HG02840 (cell line): Measurements from ENCODE around the gene PTPRJ.
"Not testable (repeated sequence)": the region's sequence is repeated elsewhere in the genome, so short reads cannot be mapped to it uniquely, and the experiment has no call there.

Experiments
- ATAC-seq: cut with Tn5 transposase; IDR thresholded peaks from one replicate; pipeline ENCODE4 v1.9.1; 2021; ENCODE audit warnings: mild to moderate bottlenecking, moderate library complexity, moderate number of reproducible peaks; ENCODE audit not compliant: unreplicated experiment, low FRiP score

Gene PTPRJ

GRCh38 chr11:47980088-47980906 lies at the start of gene PTPRJ:
Gene PTPRJ (plus strand): TSS chr11:47980559. CDS start chr11:47980913, 354 bp downstream.
- no peak for ATAC-seq

- ATAC-seq: no peak
Measured at GRCh38 chr11:47932544-47932943, 47.8 kb upstream of the PTPRJ start.

GRCh38 chr11:47933797-47934196 lies 46.6 kb upstream of the PTPRJ start:
- not testable (repeated sequence) for ATAC-seq

- ATAC-seq: no peak
Measured at GRCh38 chr11:47938791-47939560, 41.4 kb upstream of the PTPRJ start.

GRCh38 chr11:47940904-47941649 lies 39.3 kb upstream of the PTPRJ start:
- ATAC-seq: no peak

- no peak for ATAC-seq
Measured at GRCh38 chr11:47941907-47942558, 38.3 kb upstream of the PTPRJ start.

- no peak for ATAC-seq
Measured at GRCh38 chr11:47943721-47944586, 36.4 kb upstream of the PTPRJ start.

GRCh38 chr11:47944632-47945031 lies 35.7 kb upstream of the PTPRJ start:
- ATAC-seq: no peak

- ATAC-seq: no peak
Measured at GRCh38 chr11:47946682-47947559, 33.4 kb upstream of the PTPRJ start.

- ATAC-seq: no peak
Measured at GRCh38 chr11:47948137-47948536, 32.2 kb upstream of the PTPRJ start.

- ATAC-seq: not testable (repeated sequence)
Measured at GRCh38 chr11:47949001-47949675, 31.2 kb upstream of the PTPRJ start.

GRCh38 chr11:47950396-47950795 lies 30.0 kb upstream of the PTPRJ start:
- ATAC-seq: no peak

GRCh38 chr11:47951504-47951903 lies 28.9 kb upstream of the PTPRJ start:
- not testable (repeated sequence) for ATAC-seq

GRCh38 chr11:47955061-47955755 lies 25.2 kb upstream of the PTPRJ start:
- no peak for ATAC-seq

GRCh38 chr11:47960015-47960414 lies 20.3 kb upstream of the PTPRJ start:
- ATAC-seq: no peak

- no peak for ATAC-seq
Measured at GRCh38 chr11:47961383-47961782, 19.0 kb upstream of the PTPRJ start.

GRCh38 chr11:47964546-47964945 lies 15.8 kb upstream of the PTPRJ start:
- ATAC-seq: no peak
